AG09319 (cell line): ENCODE data around the gene KTI12.

Experiments used
- DNase-seq: peaks from one replicate; pipeline ENCODE4 v3.0.0-alpha.2; 2010; ENCODE audit warnings: low read depth; ENCODE audit errors: extremely low read depth
- TF ChIP-seq, protein P1 (sequence below): IDR thresholded peaks from 2 replicates; pipeline ENCODE4 v1.5.1; 2011; ENCODE audit warnings: low read depth, mild to moderate bottlenecking, inconsistent platforms, low read length, moderate library complexity

The KTI12 gene

DNA sequence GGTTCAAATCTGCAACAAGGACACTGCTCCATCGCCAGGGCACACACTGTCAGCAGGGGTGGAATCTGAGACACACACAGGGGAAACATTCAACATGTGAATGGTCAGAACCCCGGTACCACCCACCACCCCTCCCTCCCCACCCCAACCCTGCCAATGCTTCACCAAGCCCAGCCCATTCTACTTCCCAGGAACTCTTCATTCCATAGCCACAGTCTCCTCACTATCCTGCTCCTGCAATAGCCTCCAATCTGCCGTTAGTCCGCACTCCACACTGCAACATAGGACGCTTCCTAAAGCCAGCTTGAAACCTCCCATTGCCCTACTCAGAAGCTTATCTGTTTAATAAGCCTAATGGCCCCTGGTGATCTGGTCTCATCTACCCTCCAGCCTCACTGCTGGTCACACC, 35.6 kb downstream of the KTI12 start:
- TF ChIP-seq, protein P1, sequence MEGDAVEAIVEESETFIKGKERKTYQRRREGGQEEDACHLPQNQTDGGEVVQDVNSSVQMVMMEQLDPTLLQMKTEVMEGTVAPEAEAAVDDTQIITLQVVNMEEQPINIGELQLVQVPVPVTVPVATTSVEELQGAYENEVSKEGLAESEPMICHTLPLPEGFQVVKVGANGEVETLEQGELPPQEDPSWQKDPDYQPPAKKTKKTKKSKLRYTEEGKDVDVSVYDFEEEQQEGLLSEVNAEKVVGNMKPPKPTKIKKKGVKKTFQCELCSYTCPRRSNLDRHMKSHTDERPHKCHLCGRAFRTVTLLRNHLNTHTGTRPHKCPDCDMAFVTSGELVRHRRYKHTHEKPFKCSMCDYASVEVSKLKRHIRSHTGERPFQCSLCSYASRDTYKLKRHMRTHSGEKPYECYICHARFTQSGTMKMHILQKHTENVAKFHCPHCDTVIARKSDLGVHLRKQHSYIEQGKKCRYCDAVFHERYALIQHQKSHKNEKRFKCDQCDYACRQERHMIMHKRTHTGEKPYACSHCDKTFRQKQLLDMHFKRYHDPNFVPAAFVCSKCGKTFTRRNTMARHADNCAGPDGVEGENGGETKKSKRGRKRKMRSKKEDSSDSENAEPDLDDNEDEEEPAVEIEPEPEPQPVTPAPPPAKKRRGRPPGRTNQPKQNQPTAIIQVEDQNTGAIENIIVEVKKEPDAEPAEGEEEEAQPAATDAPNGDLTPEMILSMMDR: no peak
- DNase-seq: no peak

DNA sequence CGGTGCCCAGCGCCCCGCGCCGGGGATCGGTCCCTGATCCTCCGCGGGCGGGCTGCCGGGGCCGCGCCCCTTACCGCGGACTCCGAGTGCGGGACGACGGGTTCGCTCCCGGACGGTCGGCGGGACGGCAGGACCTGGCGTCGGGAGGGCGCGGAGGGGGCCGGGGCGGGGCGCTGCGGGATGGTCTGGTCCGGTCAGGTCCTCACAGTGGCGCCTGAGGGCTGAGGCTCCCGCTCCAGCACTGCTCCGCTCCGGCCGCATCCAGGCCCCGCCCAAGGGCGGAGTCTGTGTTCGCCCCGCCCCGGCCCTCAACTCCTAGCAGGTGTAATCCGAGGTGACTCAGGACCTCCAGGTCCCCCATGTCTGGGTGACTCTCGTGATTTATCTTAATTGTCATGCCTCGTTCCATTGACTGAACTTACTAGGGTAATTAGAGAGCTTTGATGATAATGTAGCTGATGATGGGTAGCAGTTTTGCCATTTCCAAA, 43.1 kb downstream of the KTI12 start, which contains the start of gene RAB3B:
Gene RAB3B (minus strand): TSS at position 223 of the 488 bp plus-strand sequence. CDS start 13,583 bp downstream, outside the sequence.
- DNase-seq: no peak
- TF ChIP-seq, protein P1: no peak

DNA sequence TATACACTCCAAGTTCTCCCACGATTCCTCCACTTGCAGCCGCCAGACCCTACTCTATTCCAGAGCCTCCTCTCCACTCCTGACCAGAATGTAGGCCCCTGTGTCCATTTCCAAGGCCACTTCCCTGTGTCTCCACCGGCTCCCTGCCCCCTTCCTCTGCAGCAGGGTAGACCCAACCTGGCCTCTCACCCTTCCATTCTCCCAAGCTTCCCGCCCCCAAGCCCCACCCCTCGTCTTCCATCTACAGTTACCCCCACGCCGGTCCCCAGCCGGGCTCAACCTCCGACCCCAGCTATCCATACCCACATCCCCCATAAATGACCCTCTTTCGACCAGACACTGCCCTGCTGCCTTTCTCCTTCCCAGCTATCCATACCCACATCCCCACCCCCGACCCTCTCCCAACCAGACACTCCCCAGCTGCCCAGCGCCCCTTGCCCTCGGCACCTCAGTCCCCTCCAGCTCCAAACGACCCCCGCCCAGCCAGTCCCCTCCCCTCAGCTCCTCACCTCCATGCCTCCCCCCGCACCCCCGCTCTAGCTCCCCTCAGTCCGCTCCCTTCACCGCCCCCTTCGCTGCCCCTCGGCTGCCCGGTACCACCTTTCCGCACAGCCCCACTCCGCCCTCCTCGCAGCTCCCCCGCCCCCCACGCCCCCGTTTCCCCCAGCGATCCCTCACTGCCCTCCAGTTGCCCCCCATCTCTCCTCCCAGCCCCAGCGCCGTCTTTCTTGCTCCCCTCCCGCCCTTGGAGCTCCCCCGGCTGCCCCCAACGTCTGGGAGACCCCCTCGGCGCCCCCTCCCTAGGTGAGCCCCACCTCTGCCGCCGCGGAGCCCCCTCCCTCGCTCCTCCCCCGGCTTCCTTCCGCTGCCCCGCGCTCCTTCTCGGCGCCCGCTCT, 43.8 kb downstream of the KTI12 start:
- TF ChIP-seq, protein P1: no peak
- no peak for DNase-seq

DNA sequence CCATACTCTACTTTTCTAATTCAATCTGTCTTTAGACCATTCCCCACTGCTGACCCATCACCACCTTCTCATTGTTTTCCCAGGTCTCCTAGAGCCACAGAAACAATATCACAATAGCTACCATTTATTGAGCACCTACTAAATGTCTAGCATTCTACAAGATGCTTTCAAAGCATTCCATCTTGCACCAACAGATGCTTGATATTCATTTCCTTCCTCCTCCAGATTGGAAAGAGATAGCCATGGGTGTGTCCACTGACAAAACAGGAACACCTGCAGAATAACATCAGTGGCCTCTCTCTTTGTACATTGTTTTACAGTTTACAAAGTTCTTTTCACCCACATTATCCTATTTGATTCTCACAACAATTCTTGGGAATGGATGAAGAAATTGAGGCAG, 45.4 kb downstream of the KTI12 start:
- TF ChIP-seq, protein P1: no peak
- DNase-seq: no peak

DNA sequence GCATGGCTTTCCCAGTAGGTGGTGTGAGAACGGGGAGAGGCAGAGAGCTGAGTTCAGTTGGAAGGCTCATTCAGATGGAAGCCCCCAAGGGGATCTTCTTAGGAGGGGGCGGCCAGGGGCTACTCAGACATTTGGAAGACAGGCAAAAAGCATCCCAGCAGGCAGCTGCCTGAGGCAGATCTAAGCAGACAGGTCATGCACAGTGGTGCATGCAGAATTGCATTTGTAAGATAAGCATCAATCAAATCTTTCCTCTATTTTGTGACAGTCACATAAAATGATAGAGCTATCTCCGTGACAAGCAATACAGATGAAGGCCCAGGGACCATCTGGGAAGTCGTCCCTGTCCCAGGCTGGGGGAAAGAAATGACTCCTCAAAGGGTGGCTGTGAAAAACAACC, 46.9 kb downstream of the KTI12 start:
- DNase-seq: no peak
- TF ChIP-seq, protein P1: no peak

DNA sequence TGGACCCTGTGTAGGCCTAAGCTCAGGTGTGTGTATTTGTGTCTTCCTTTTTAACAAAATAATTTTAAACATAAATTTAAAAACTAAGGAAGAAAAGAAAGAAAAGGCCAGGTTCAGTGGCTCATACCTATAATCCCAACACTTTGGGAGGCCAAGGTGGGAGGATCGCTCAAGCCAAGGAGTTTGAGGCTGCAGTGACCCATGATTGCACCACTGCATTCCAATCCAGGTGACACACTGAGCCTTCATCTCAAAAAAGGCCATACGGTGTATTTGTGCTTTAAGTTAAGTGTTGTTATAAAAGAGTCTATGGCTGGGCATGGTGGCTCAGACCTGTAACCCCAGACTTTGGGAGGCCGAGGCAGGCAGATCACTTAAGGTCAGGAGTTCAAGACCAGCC, 51.4 kb downstream of the KTI12 start:
- TF ChIP-seq, protein P1: no peak
- no peak for DNase-seq
